Measurements from ENCODE around the gene ACSS1.

GRCh38 chr20:25024171-25024570, 33.8 kb downstream of the ACSS1 start:
- TF ChIP-seq CTCF (IDR thresholded peaks at IDR 0.05) (no peak), POLR2AphosphoS5 (IDR thresholded peaks at IDR 0.05) (no peak), POLR2A (IDR thresholded peaks at IDR 0.05) (no peak)
